RCC 7860 (cell line): ENCODE data around the gene COQ4.

ENCODE experiments used
- DNase-seq: peaks from one replicate; pipeline ENCODE4 v3.0.0-alpha.2; 2015; ENCODE audit warnings: low spot score
- FAIRE-seq: peaks from 2 replicates; lab custom pipeline; 2012; peaks lifted over from hg19 to GRCh38; lab: Jason Lieb, UNC

The COQ4 gene

DNA sequence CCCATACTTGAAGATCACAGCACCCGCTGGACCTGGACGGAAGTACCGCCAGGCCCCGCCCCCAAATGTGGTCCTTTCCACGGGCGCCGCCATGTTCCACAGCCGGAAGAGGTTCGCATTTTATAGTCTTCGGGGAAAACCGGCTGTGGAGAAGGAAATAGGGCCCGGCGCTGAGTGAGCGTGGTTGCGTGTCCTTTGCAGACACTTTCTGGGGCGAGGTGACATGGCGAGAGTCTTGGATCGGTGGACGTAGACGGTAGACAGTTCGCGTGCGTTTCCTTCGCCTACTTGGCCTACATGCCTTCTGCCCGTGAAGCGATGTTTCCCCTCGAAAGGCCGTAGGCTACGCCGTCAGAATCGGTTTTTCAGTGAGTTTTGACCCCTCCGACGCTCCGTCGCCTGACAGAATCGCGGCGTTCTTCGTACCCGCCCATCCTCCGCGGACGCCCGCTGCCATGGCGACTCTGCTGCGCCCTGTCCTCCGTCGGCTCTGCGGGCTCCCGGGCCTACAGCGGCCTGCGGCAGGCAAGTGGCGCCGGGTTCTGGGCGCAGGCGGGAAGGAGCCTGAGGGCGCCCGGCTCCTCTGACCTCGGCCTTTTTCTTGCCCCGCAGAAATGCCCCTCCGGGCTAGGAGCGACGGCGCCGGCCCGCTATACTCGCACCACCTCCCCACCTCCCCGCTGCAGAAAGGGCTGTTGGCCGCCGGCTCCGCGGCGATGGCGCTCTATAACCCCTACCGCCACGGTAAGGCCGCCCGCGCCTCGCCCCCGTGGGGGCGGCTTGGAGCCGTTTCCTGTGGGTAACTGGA lies at the start of gene COQ4, which contains the start of gene TRUB2:
TSS of gene COQ4 (plus strand) at position 436 of the 808 bp plus-strand sequence. CDS start at position 456, 20 bp downstream.
TSS of gene TRUB2 (minus strand) at position 44 of the 808 bp plus-strand sequence. CDS start at position 5, 39 bp downstream.
- DNase-seq: peak; percentile 87
- FAIRE-seq: no peak

DNA sequence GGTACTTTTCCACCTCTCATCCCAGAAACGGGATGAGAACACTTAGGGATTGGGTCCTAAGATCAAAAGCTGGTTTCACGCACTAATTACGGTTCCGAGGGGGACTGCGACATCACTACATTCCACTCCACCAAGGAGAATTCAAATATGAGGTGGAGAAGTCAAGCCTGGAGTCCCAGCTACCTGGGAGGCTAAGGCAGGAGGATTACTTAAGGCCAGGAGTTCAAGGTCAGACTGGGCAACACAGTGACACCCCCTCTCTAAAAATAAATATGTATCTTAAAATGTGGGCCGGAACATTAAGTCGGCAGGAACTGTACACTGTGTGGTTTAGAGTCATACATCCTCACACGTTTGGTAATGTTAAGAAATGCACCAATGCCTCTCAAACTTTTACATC lies 48.4 kb upstream of the COQ4 start:
- DNase-seq (no peak), FAIRE-seq (no peak)

DNA sequence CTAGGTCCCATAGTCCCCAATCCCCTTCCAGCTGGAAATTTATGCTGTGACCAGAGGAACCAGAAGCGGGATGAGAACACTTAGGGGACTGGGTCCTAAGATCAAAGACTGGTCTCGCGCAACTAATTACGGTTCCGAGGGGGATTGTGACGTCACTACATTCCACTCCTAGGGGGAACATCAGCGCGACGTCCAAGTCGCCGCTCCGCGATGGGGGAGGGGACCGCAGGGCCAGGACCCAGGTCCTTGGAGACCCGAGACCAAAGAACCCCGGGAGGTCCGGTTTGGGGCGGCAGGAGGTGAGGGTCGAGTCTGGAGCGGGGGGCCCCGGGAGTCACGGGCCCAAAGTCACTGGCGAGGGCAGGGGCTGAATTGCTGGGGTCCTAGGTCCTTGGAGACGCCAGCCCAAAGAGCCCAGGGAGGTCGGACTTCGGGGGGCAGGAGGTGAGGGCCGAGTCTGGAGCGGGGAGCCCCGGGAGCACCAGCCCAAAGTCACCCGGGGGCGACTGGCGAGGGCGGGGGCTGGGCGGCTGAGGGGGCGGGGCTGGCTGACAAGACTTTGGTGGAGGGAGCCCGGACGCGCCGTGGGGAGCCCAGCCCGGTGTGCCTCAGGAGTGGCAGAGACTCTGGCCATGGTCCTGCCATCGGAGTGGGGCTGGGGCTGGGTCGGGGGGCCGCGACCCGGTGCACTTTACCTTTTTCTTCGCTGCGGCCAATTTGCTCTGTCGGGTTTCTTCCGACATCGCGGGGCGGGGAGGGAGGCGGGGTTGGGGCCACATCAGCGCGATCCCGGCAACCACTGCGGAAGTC lies 47.2 kb upstream of the COQ4 start, which contains the start of gene GOLGA2:
TSS of gene GOLGA2 (minus strand) at position 810 of the 810 bp plus-strand sequence. CDS start at position 779, 31 bp downstream.
- no peak for DNase-seq
- no peak for FAIRE-seq

DNA sequence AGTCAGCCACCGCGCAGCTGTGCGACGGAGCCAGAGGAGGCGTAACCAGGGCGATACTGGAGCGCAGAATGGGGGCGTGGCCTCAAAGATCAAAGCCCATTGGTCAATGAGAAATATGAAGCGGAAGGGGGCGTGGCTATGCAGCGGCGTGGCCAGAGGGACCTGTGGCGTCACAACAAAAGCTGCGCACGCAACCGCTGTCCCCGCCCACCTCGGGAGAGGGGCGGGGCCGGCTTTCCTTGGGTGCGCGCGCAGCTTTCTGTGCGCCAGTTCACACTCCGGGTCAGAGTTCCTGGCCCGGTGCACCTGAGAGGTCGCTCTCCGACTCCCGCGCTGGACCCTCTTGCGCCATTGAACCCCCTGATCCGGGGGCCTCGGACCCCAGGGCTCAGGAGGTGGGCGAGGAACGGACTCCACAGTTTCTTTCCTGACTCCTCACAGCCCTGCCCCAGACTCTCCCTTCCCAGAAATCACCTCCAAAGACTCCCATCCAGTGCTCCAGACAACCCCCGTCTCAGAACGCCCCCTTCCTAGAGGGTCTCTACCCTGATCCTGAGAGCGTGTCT lies 46.5 kb upstream of the COQ4 start, which contains the start of gene SWI5:
TSS of gene SWI5 (plus strand) at position 269 of the 566 bp plus-strand sequence.
- DNase-seq (peak; percentile 100), FAIRE-seq (peak; percentile 88)

DNA sequence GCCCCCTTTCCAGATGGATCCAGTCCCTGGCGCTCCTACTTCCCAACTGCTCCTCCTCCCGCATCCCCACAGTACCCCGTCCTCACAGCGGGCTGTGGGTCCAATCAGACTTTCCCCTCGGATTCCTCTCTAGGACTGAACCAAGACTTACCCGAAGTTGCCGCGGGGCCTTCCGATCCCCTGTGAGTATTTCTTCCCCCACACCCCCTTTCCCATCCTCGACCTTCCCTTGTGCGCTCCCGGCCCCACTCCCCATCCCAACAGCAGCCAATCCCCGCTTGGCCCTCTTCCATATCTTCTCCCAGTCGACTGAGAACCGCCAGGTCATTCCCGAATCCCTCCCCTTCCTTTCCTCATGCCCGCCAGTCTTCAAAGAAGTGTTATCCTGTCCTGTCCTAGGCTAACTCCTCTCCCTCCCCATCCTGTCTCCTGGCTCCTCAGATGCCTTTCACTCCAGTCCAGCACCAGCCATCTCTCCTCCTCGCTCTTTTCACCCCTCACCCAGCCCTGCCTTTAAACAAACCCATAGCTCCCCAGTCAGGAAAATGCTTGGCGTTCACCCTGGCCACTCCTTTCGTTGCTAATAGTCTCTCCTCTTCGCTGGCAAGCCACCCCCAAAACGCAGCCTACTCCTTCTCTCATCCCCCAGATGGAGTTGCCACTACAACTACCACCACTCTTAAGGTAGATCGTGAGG lies 45.9 kb upstream of the COQ4 start:
- FAIRE-seq (no peak), DNase-seq (peak; percentile 42)

DNA sequence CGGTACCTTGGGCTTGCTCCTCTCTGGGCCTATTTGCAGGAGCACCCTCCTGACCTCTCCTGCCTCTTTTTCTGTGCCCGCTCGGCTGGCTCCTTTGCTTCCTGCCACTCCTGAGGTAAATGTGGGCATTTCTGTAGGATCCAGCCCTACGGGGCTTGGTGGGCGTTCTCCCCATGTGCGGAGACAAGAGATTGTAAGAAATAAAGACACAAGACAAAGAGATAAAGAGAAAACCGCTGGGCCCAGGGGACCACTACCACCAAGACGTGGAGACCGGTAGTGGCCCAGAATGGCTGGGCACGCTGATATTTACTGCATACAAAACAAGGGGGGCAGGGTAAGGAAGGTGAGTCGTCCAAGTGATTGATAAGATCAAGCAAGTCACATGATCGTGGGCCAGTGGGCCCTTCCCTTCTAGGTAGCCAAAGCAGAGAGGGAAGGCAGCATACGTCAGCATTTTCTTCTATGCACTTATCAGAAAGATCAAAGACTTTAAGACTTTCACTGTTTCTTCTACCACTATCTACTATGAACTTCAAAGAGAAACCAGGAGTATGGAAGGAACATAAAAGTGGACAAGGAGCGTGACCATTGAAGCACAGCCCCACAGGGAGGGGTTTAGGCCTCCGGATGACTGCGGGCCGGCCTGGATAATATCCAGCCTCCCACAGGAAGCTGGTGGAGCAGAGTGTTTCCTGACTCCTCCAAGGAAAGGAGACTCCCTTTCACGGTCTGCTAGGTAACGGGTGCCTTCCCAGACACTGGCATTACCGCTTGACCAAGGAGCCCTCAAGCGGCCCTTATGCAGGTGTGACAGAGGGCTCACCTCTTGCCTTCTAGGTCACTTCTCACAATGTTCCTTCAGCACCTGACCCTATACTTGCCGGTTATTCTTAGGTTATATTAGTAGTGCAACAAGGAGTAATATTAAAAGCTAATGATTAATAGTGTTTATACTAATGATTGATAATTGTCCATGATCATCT lies 43.3 kb upstream of the COQ4 start:
- FAIRE-seq (peak; percentile 84), DNase-seq (peak; percentile 65)

DNA sequence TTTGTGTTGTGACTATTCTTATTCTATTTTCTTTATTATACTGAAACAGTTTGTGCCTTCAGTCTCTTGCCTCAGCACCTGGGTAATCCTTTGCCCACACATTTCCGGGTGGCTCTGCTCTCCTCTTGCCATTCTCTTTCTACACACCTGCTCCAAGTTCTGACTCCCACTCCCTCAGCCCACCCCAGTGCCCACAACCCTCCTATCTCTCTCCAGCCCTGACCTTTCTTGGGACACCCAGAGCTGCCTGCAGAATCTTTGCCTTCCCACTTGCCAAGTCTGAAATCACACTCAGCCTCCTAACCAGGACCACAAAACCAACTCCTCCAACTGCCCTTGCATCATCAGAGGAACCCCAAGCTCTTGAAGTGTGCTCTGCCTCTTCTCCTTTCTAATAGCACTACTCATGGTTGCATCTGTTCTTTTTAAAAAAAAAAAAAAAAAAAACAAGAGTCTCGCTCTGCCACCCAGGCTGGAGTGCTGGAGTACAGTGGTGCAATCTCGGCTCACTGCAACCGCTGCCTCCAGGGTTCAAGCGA lies 42.5 kb upstream of the COQ4 start:
- FAIRE-seq: no peak
- no peak for DNase-seq

DNA sequence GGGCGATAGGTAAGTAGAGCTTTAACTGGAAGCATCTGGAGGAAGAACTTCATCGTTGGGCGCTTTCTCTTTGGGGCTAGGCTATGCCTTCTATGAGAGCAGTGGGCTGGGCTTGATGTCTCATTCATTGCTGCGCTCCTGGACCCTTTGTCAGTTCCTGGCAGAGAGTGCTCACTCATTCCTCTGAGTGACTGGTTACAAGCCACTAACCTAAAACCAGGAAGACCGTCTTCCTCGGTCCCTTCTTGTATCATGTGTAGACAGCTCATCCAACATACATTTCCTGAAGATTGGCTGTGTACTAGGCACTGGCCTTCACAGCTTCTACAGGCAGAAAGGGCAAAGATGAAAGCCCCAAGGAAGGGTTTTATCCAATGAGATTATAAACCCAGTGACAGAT lies 40.1 kb upstream of the COQ4 start:
- no peak for FAIRE-seq
- no peak for DNase-seq

DNA sequence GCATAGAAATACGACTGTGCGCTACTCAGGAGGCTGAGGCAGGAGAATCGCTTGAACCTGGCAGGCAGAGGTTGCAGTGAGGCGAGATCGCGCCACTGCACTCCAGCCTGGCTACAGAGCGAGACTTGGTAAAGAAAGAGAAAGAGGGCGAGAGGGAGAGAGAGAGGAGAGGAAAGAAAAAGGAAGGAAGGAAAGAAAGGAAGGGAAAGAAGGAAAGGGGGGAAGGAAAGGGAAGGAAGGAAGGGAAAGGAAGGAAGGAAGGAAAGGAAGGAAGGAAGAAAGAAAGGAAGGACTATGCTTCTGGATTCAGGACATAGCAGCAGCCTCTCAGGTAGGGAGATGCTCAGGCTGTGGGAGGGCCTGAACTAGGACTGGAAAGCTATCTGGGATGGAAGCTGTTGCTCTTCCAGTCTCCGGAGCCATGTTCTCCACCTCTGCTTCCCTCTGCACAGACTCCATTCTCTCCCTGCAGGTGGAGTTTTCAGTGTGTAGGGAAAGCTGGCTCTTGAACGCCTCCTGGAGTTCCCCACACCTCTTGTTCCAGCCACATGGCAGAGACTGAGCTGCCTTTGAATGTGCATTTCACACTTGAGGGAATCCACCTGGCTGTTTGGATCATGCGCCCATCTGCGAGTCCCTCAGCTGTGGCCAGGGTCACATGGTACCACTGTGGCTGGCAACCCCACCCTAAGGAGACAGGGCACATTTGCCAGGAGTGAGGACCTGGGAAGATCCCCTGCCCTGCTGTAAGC lies 37.4 kb upstream of the COQ4 start:
- no peak for FAIRE-seq
- DNase-seq: no peak

DNA sequence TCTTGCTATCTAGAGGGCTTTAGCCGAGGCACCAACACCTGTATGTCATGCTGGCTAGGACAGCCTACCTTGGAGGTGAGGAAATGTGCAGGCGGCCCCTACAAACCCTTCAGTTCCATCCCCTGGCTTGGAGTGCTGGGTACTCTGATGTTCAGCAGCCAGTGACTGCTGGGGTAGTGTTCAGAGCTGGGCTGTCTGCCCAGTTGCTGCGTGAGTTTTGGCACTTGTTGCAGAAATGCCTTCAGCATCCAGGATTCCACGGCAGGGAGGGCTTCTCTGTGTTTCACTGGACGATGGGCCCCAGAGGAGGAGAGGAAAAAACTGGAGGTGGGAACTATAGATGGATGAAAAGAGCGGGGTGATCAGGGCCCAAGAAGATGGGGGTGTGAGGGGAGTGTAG lies 36.2 kb upstream of the COQ4 start:
- DNase-seq (no peak), FAIRE-seq (no peak)

DNA sequence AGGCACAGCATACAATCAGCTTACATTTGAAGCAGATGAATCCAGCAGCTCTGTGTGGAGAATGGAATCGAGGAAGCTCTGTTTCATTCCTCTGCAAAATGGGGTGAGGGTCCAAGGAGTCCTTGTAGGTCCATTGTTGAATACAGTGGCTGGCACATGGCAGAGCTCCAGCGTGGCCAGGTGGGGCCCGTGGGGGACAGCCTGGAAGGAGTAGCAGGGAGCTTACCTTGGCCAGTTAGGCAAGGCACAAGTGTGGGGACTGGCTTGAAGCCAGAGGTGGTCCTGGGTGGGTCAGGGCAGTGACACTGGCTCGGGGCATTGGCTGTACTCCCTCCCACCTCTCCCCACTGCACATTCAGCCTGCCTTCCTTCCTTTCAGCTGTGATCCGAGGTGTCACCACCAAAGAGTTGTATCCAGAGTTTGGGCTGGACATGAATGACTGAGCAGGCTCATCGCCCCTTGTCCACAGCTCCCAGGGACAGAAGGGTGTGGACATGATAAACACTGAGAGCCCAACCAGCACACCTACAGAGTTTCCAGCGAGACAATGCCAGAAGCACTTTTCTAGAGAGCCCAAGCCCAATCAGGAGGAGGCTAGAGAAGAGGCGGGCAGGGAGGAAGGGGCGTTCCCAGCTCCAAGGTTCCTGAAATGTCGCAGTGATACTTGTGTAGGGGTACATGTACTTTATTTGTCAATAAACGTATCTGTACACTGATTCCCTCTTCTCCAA lies 34.2 kb upstream of the COQ4 start:
- DNase-seq (no peak), FAIRE-seq (no peak)

DNA sequence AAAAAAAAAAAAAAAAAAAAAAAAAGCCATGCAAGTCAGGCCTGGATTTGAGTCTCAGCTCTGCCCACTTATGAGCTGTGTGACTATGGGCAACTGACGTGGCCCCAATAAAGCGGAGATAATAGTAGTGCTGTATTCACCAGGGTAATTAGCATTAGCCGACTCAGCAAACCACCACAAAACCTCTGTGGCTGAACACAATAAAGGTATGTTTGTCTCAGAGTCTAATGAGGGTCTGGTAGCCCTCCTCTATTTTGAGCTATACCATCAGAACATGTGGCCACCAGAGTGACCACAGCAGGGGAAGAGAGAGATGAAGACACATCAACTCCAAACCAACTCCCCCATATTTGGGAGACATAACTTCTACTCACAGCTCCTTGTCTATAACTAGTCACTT lies 30.6 kb upstream of the COQ4 start:
- no peak for FAIRE-seq
- no peak for DNase-seq

DNA sequence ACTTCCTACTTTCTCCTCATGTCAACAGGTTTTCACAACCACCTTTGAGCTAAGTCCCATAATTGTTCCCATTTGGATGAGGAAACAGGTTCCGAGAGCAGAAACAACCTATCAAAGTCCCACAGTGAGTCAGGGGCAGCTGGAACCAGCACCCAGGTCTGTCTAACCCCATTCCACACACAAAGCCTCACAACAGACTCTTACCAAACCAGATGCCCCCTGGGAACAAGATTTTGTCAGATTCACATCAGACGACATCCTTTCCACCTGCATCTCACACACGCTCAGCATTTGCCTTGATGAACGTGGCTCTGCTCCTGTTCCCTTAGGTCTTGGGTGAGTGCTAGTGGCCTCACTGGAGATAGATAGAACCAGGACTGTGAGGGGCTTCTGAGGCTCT lies 29.5 kb upstream of the COQ4 start:
- no peak for DNase-seq

DNA sequence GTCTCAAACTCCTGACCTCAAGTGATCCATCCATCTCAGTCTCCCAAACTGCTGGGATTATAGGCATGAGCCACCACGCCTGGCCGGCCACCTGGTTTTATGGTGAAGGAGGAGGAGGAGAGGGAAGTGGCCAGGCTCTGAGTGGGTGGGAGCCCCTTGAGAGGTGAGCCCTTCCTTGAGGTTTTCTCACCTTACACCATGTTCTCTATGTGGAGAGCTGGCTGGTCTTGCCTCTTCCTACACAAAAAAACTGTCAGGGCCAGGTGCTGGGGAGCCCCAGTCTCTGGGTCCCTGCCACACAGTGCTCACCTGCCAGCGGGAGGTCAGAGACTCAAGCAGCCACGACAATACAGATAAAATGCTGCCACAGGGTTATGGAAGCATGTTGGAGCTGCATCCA lies 28.5 kb upstream of the COQ4 start:
- FAIRE-seq: no peak
- DNase-seq: no peak

More for the DNA sequence above, 29.5 kb upstream of the COQ4 start:
- no peak for FAIRE-seq

DNA sequence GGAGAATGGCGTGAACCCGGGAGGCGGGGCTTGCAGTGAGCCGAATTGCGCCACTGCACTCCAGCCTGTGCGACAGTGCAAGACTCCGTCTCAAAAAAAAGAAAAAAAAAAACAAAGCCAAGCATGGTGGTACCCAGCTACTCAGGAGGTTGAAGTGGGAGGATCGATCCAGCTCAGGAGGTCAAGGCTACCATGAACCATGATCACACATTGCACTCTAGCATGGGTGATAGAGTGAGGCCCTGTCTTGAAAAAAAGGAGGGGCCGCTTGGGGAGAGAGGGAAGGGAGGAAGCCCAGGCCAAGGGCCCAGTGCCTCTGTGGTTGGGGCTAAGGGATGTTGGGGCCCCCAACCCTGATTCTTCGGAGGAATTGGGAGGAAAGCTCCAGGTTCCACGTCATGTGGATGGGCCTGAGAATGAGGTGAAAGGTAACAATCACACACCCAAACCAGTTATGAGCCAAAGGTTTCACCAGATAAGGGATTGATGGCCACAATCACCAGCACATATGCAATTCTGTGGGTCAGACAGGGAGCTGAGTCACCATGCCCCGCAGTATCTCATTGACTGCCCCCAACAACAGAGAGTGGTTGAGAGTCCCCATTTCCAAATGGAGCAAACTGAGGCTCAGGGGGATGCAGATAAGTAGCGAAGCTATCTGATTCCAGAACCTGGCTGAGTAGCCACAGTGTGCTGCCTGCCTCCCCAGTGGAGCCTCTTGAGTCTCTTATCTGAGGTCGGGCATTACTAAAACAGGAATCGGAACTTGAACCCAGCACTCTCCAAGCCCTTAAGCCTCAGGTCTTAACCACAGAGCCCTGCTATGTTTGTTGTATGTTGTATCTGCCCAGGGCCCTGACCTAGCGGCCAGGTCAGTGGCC lies 26.1 kb upstream of the COQ4 start:
- no peak for FAIRE-seq

DNA sequence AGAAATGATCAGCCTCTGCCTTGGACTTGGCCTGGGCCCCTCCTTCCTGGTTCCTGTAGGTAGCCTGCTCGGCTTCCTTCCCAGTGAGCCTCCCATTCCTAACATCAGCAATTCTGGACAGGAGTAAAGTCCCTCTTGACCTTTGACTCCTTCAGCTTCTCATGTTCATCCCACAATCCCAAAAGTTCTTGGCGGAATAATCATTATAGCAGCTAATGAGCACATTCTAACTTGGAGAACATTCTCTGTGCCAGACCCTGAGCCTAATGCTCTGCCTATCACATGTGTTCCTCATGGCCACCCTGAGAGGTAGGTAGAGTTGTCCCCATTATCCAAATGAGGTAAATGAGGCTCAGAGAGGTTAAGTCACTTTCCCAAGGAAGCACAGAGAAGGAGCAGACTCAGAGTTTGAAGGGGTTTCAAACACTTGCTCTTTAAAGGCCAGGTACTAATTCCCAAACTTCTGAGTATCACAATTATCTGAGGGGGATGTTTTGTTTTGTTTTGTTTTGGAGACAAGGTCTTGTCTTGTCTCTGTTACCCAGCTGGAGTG lies 25.3 kb upstream of the COQ4 start:
- FAIRE-seq (no peak), DNase-seq (no peak)

More for the DNA sequence above, 26.1 kb upstream of the COQ4 start:
- no peak for DNase-seq
